B cell (primary cell): Measurements from ENCODE around the gene LRRC10B. TPM values are rescaled to one million over a fixed set of nuclear protein-coding genes. Genes with fewer than 3 reads are reported as not detected.

Experiments
- ATAC-seq: fragments of 200-7000 bp; cut with Tn5 transposase; one replicate; pipeline ENCODE4 v1.10.0; 2021; ENCODE audit warnings: low read depth, mild to moderate bottlenecking, moderate number of reproducible peaks, moderate library complexity
- CTCF ChIA-PET: fragments of 350-600 bp; sonication (Branson Sonifier 250); formaldehyde crosslinking; loops from one replicate; lab custom pipeline; 2021; ENCODE audit warnings: antibody characterized with exemption, inconsistent platforms; lab: Charles Lee
- POLR2A ChIA-PET: fragments of 350-600 bp; sonication (Branson Sonifier 250); formaldehyde crosslinking; loops from one replicate; lab custom pipeline; 2021; ENCODE audit warnings: antibody characterized with exemption; lab: Charles Lee
- DNase-seq: peaks from one replicate; pipeline ENCODE4 v3.0.0; 2013
- H2AFZ ChIP-seq: 2 replicates; pipeline ENCODE4 v1.6.1; 2012; ENCODE audit warnings: mild to moderate bottlenecking, low read depth, low read length; ENCODE audit not compliant: insufficient read depth, poor library complexity, severe bottlenecking
- H3K27ac ChIP-seq, 2 donors: 1 replicate in 1 of 2; 2 replicates in 1 of 2; pipeline ENCODE4 v1.5.1; 2012 to 2013; ENCODE audit warnings: low read length in 2 of 2, mild to moderate bottlenecking in 2 of 2, moderate library complexity in 1 of 2
- H3K27me3 ChIP-seq, 4 experiments: fragments of 200-600 bp in 1 of 4; sonication (generic) in 1 of 4; replicated peaks in 1 of 4; 1 replicate in 2 of 4; 2 replicates in 2 of 4; pipeline versions ENCODE4 v1.6.1 to v1.7.0; 2013 to 2016; ENCODE audit warnings: low read length in 3 of 4, mild to moderate bottlenecking in 2 of 4, mixed read lengths in 1 of 4, moderate library complexity in 1 of 4; ENCODE audit not compliant: insufficient read depth in 4 of 4, control insufficient read depth in 3 of 4; ENCODE audit errors: control extremely low read depth in 1 of 4
- H3K36me3 ChIP-seq, 2 experiments: replicated peaks in 1 of 2; 1 replicate in 1 of 2; 2 replicates in 1 of 2; pipeline versions ENCODE4 v1.6.1 to v1.7.1; 2013; ENCODE audit warnings: low read length in 1 of 2; ENCODE audit not compliant: insufficient read depth in 2 of 2, control insufficient read depth in 1 of 2; ENCODE audit errors: control extremely low read depth in 1 of 2, extremely low read depth in 1 of 2
- H3K4me1 ChIP-seq, 2 donors: fragments of 200-600 bp in 1 of 2; sonication (generic) in 1 of 2; 1 replicate in 1 of 2; 2 replicates in 1 of 2; pipeline versions ENCODE4 v1.5.1 to v1.6.1; 2013 to 2017; ENCODE audit warnings: low read length in 2 of 2; ENCODE audit not compliant: control insufficient read depth in 2 of 2, insufficient read depth in 2 of 2
- H3K4me2 ChIP-seq: replicated peaks from 2 replicates; pipeline ENCODE3; 2012; ENCODE audit warnings: mild to moderate bottlenecking, low read depth, low read length; ENCODE audit not compliant: poor library complexity, severe bottlenecking
- H3K4me3 ChIP-seq, 5 experiments: fragments of 200-600 bp in 1 of 5; sonication (generic) in 1 of 5; 1 replicate in 3 of 5; 2 replicates in 2 of 5; pipeline versions ENCODE4 v1.5.1 to v1.7.0; 2011 to 2016; ENCODE audit warnings: low read length in 4 of 5, mild to moderate bottlenecking in 4 of 5, low read depth in 2 of 5, control low read depth in 1 of 5, moderate library complexity in 1 of 5; ENCODE audit not compliant: insufficient read depth in 1 of 5; ENCODE audit errors: control extremely low read depth in 1 of 5, extremely low read depth in 1 of 5
- H3K79me2 ChIP-seq: fragments of 200-600 bp; sonication (generic); one replicate; pipeline ENCODE4 v1.6.0; 2016; ENCODE audit warnings: low read length; ENCODE audit not compliant: control insufficient read depth, insufficient read depth
- H3K9ac ChIP-seq: fragments of 200-600 bp; sonication (generic); 2 replicates; pipeline ENCODE4 v1.6.1; 2017; ENCODE audit warnings: mild to moderate bottlenecking, low read length, moderate library complexity
- H3K9me3 ChIP-seq, 3 donors: one replicate each; pipeline versions ENCODE4 v1.6.1 to v1.7.1; 2013; ENCODE audit warnings: low read length in 2 of 3; ENCODE audit not compliant: control insufficient read depth in 2 of 3, insufficient read depth in 1 of 3; ENCODE audit errors: control extremely low read depth in 1 of 3
- H4K20me1 ChIP-seq: 2 replicates; pipeline ENCODE4 v1.6.0; 2012; ENCODE audit warnings: mild to moderate bottlenecking, low read length; ENCODE audit not compliant: insufficient read depth, control insufficient read depth, poor library complexity, severe bottlenecking
- H3K27ac Mint-ChIP-seq: one replicate; pipeline ENCODE4 v1.8.0; 2021; ENCODE audit warnings: mixed read lengths
- H3K27me3 Mint-ChIP-seq: one replicate; pipeline ENCODE4 v1.8.0; 2021; ENCODE audit warnings: mixed read lengths
- H3K4me1 Mint-ChIP-seq: one replicate; pipeline ENCODE4 v1.8.0; 2021; ENCODE audit warnings: mixed read lengths
- H3K4me3 Mint-ChIP-seq: one replicate; pipeline ENCODE4 v1.8.0; 2021; ENCODE audit warnings: mixed read lengths
- H3K9me3 Mint-ChIP-seq: one replicate; pipeline ENCODE4 v1.8.0; 2022; ENCODE audit warnings: mixed read lengths; ENCODE audit not compliant: insufficient read depth
- EZH2 ChIP-seq: IDR thresholded peaks from 2 replicates; pipeline ENCODE4 v1.6.1; 2012; ENCODE audit warnings: borderline replicate concordance, low read depth, mild to moderate bottlenecking, moderate library complexity, low read length; ENCODE audit not compliant: insufficient read depth, poor library complexity, severe bottlenecking
- WGBS: methylation state at CpG from one replicate; pipeline ENCODE4 v1.1.5; 2013; ENCODE audit warnings: missing lambda C conversion rate; ENCODE audit not compliant: insufficient coverage; 5-methylcytosine and 5-hydroxymethylcytosine counted together
- intact Hi-C: fragments of 100-400 bp; cut with micrococcal nuclease; formaldehyde crosslinking; loops from one replicate; pipeline ENCODE4 v1.10.0; 2022
- polyA plus RNA-seq: library from polyadenylated mRNA; depleted of rRNA; stranded (reverse); fragments of >200 nt; gene quantifications from 2 replicates; pipeline ENCODE4 v1.2.3, GENCODE V29; 2012
- total RNA-seq, 2 donors: library from RNA; stranded (reverse); fragments of 120-200 nt in 1 of 2; gene quantifications; 1 replicate in 1 of 2; 2 replicates in 1 of 2; pipeline versions ENCODE4 v1.2.3 to v1.2.4, GENCODE V29; 2013 to 2022
- TF ChIP-seq, protein P1 (sequence below): fragments of 200-600 bp; IDR thresholded peaks from one replicate; pipeline ENCODE4 v1.8.0; 2022; ENCODE audit warnings: antibody characterized with exemption, mild to moderate bottlenecking

The LRRC10B gene
- total and polyA plus RNA-seq, 2 donors (not counting 1 experiment from before 2014, with no cell fraction given), result 0.15 TPM; not detected in 1

DNA sequence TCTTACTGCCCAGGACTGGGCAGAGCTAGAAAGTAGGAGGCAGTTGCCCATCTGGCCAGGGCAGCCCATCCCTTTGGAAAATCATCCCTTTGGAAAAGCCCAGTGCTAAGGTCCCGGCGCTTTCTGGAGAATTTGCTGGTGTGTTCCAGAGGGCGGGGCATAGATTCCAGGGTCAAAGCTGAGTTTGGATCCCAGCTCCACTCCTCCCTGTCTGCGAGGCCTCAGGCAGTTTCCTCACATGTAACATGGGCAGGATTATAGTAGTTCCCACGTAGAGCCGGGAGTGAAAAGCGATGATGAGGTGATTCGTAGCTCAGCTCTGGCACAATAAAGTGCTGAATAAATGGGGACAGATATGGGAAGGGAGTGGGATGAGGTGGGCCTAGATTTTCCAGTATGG is 31.4 kb upstream of the LRRC10B start:
- H3K27me3 ChIP-seq, result peaks cover 0 to 10% (median 0%) of the 10 kb centered on the region in 4 experiments
- H3K4me1 Mint-ChIP-seq, result peaks cover 2% of the 10 kb centered on the region
- no peak overlapping the region for H3K4me3 Mint-ChIP-seq
- H3K27me3 Mint-ChIP-seq, result peaks cover 7% of the 10 kb centered on the region
- DNase-seq (no peak), ATAC-seq (no peak)
- H3K4me3 ChIP-seq, result no peak overlapping the region
- H3K4me1 ChIP-seq, result peaks cover 0 to 6% of the 10 kb centered on the region in 2 donors
- H2AFZ ChIP-seq, result no peak overlapping the region
- H3K9me3 Mint-ChIP-seq, result no peaks in the 10 kb centered on the region
- WGBS, result 90% methylated on average over 8 of the region's 8 CpGs
- ChIA-PET POLR2A (no interaction called here), CTCF (interaction anchor here (0.7 to 6.9 kb wide), 9 partner anchors 8 to 256 kb away, joined by 3 to 62 read pairs (median 9); no protein-coding TSS in a partner anchor)
- peaks cover 0 to 4% of the 10 kb centered on the region in 2 experiments for H3K36me3 ChIP-seq
- intact Hi-C loops, result loop anchor here (1.0 kb wide), 1 partner anchor 40 kb away; no protein-coding TSS in a partner anchor
- no peak overlapping the region for H3K4me2 ChIP-seq
- no peaks in the 10 kb centered on the region for H4K20me1 ChIP-seq
- no peaks in the 10 kb centered on the region for H3K9me3 ChIP-seq
- H3K79me2 ChIP-seq, result no peaks in the 10 kb centered on the region
- TF ChIP-seq EZH2, result no peak
- TF ChIP-seq, protein P1, sequence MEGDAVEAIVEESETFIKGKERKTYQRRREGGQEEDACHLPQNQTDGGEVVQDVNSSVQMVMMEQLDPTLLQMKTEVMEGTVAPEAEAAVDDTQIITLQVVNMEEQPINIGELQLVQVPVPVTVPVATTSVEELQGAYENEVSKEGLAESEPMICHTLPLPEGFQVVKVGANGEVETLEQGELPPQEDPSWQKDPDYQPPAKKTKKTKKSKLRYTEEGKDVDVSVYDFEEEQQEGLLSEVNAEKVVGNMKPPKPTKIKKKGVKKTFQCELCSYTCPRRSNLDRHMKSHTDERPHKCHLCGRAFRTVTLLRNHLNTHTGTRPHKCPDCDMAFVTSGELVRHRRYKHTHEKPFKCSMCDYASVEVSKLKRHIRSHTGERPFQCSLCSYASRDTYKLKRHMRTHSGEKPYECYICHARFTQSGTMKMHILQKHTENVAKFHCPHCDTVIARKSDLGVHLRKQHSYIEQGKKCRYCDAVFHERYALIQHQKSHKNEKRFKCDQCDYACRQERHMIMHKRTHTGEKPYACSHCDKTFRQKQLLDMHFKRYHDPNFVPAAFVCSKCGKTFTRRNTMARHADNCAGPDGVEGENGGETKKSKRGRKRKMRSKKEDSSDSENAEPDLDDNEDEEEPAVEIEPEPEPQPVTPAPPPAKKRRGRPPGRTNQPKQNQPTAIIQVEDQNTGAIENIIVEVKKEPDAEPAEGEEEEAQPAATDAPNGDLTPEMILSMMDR, result no peak
- no peak overlapping the region for H3K9ac ChIP-seq
- no peak overlapping the region for H3K27ac ChIP-seq
- no peak overlapping the region for H3K27ac Mint-ChIP-seq

DNA sequence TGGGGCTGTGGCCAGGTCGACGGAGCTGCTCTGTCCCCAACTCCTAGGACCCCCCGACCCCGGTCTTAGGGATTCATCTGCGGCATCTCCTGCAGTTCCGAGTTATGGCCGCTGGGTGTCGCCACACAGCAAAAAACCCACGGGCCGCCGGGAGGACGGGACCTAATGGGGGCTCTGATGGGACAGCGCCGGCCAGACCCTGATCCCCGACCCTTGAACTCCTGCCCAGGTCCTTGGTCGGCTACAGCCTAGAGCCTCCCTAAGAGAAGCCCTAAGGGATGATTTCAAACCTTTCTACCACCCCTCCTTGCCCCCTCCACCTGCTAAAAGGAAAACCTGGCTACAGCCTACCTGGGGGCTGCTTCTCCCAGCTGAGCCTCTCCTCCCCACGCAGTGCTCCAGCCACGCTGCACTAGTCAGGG is 30.8 kb upstream of the LRRC10B start:
- no peaks in the 10 kb centered on the region for H3K9me3 Mint-ChIP-seq
- H3K79me2 ChIP-seq, result no peaks in the 10 kb centered on the region
- no peaks in the 10 kb centered on the region for H4K20me1 ChIP-seq
- H3K4me3 Mint-ChIP-seq, result no peak overlapping the region
- H3K4me2 ChIP-seq, result peak overlapping the region; percentile 36
- ChIA-PET CTCF (interaction anchor here (1.0 to 6.9 kb wide), 8 partner anchors 9 to 216 kb away, joined by 3 to 62 read pairs (median 8); no protein-coding TSS in a partner anchor), POLR2A (no interaction called here)
- H2AFZ ChIP-seq, result no peak overlapping the region
- peaks cover 0 to 15% (median 0%) of the 10 kb centered on the region in 4 experiments for H3K27me3 ChIP-seq
- WGBS, result 7% methylated on average over 18 of the region's 18 CpGs
- H3K4me3 ChIP-seq, result no peak overlapping the region
- no peaks in the 10 kb centered on the region for H3K9me3 ChIP-seq
- peaks cover 7% of the 10 kb centered on the region for H3K27me3 Mint-ChIP-seq
- ATAC-seq (peak; percentile 62), DNase-seq (peak; percentile 69)
- H3K27ac Mint-ChIP-seq, result no peak overlapping the region
- peaks cover 0 to 6% of the 10 kb centered on the region in 2 donors for H3K4me1 ChIP-seq
- no peak overlapping the region for H3K9ac ChIP-seq
- peaks cover 0 to 1% of the 10 kb centered on the region in 2 experiments for H3K36me3 ChIP-seq
- TF ChIP-seq, protein P1, result peak; percentile 95
- TF ChIP-seq EZH2, result no peak
- peaks cover 2% of the 10 kb centered on the region for H3K4me1 Mint-ChIP-seq
- no peak overlapping the region for H3K27ac ChIP-seq
- intact Hi-C loops, result loop anchor here (1.0 to 2.0 kb wide), 2 partner anchors 40 to 255 kb away; no protein-coding TSS in a partner anchor
